WTC11 (cell line): ENCODE data around the gene SYCN.

Experiments used
- JUN ChIP-seq: sonication (generic); formaldehyde crosslinking; IDR thresholded peaks from 2 replicates; pipeline ENCODE4 v1.8.0; 2023; ENCODE audit warnings: mild to moderate bottlenecking, missing genetic modification reagents
- OVOL2 ChIP-seq: fragments of 250-450 bp; sonication (Bioruptor Pico); IDR thresholded peaks from 2 replicates; pipeline ENCODE4 v1.9.0; 2021; ENCODE audit warnings: mild to moderate bottlenecking, borderline replicate concordance
- SMAD4 ChIP-seq: sonication (generic); formaldehyde crosslinking; IDR thresholded peaks from 2 replicates; pipeline ENCODE4 v1.8.0; 2022; ENCODE audit warnings: mild to moderate bottlenecking, missing genetic modification reagents
- TEAD4 ChIP-seq: sonication (generic); formaldehyde crosslinking; IDR thresholded peaks from 2 replicates; pipeline ENCODE4 v1.8.0; 2022; ENCODE audit warnings: mild to moderate bottlenecking, missing genetic modification reagents
- TF ChIP-seq, protein P1 (sequence below): fragments of 200-600 bp; IDR thresholded peaks from 2 replicates; pipeline ENCODE4 v1.8.0; 2022; ENCODE audit warnings: antibody characterized with exemption
- TF ChIP-seq, protein P2 (sequence below): sonication (generic); formaldehyde crosslinking; IDR thresholded peaks from 2 replicates; pipeline ENCODE4 v1.8.0; 2022; ENCODE audit warnings: mild to moderate bottlenecking, missing genetic modification reagents
- TF ChIP-seq, protein P3 (sequence below): sonication (generic); formaldehyde crosslinking; IDR thresholded peaks from 2 replicates; pipeline ENCODE4 v1.8.0; 2022; ENCODE audit warnings: mild to moderate bottlenecking, missing genetic modification reagents

DNA sequence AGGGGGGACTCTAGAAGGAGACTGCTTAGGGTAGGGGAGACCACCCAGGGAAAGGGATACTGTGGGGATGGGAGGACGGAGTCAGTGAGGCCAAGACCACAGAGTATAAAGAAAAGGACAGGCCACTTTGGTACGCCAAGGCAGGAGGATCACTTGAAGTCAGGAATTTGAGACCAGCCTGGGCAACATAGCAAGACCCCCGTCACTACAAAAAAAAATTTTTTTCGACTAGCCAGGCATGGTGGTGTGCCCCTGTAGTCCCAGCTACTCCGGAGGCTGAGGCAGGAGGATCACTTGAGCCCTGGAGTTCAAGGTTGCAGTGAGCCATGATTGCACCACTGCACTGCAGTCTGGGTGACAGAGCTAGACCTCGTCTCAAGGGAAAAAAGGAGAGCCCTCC is 34.1 kb upstream of the SYCN start:
- TF ChIP-seq, protein P1, sequence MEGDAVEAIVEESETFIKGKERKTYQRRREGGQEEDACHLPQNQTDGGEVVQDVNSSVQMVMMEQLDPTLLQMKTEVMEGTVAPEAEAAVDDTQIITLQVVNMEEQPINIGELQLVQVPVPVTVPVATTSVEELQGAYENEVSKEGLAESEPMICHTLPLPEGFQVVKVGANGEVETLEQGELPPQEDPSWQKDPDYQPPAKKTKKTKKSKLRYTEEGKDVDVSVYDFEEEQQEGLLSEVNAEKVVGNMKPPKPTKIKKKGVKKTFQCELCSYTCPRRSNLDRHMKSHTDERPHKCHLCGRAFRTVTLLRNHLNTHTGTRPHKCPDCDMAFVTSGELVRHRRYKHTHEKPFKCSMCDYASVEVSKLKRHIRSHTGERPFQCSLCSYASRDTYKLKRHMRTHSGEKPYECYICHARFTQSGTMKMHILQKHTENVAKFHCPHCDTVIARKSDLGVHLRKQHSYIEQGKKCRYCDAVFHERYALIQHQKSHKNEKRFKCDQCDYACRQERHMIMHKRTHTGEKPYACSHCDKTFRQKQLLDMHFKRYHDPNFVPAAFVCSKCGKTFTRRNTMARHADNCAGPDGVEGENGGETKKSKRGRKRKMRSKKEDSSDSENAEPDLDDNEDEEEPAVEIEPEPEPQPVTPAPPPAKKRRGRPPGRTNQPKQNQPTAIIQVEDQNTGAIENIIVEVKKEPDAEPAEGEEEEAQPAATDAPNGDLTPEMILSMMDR: no peak
- TF ChIP-seq TEAD4 (CRISPR knock-in tag) (no peak), OVOL2 (CRISPR knock-in tag) (no peak), JUN (CRISPR knock-in tag) (no peak), SMAD4 (CRISPR knock-in tag) (no peak)
- TF ChIP-seq, protein P2, sequence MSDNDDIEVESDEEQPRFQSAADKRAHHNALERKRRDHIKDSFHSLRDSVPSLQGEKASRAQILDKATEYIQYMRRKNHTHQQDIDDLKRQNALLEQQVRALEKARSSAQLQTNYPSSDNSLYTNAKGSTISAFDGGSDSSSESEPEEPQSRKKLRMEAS (CRISPR knock-in tag): no peak
- TF ChIP-seq, protein P3, sequence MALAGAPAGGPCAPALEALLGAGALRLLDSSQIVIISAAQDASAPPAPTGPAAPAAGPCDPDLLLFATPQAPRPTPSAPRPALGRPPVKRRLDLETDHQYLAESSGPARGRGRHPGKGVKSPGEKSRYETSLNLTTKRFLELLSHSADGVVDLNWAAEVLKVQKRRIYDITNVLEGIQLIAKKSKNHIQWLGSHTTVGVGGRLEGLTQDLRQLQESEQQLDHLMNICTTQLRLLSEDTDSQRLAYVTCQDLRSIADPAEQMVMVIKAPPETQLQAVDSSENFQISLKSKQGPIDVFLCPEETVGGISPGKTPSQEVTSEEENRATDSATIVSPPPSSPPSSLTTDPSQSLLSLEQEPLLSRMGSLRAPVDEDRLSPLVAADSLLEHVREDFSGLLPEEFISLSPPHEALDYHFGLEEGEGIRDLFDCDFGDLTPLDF (CRISPR knock-in tag): no peak
